Activated CD4-positive, alpha-beta T cell treated with anti-CD3 and anti-CD28 coated beads, Interleukin-2, amount 10 ng/mL, durations not matched to agents 24 days and 14 days (primary cell): ENCODE data around the gene TSPYL1. TPM values are rescaled to one million over a fixed set of nuclear protein-coding genes. Genes with fewer than 3 reads are reported as not detected.

ENCODE experiments used
- DNase-seq: peaks from one replicate; pipeline ENCODE4 v3.0.0; 2022
- H3K27ac Mint-ChIP-seq: one replicate; pipeline ENCODE4 v1.8.0; 2022; ENCODE audit warnings: mild to moderate bottlenecking, mixed read lengths
- H3K27me3 Mint-ChIP-seq: one replicate; pipeline ENCODE4 v1.8.0; 2022; ENCODE audit warnings: mixed read lengths
- H3K36me3 Mint-ChIP-seq: one replicate; pipeline ENCODE4 v1.8.0; 2022; ENCODE audit warnings: low read depth, mild to moderate bottlenecking, mixed read lengths
- H3K4me1 Mint-ChIP-seq: one replicate; pipeline ENCODE4 v1.8.0; 2021; ENCODE audit warnings: mixed read lengths
- H3K4me3 Mint-ChIP-seq: one replicate; pipeline ENCODE4 v1.8.0; 2022; ENCODE audit warnings: mild to moderate bottlenecking, moderate library complexity, mixed read lengths
- H3K9me3 Mint-ChIP-seq: one replicate; pipeline ENCODE4 v1.8.0; 2021; ENCODE audit warnings: mixed read lengths
- intact Hi-C: fragments of 100-400 bp; cut with micrococcal nuclease; formaldehyde crosslinking; loops from one replicate; pipeline ENCODE4 v1.15.1; 2023
- total RNA-seq: library from RNA; stranded (reverse); gene quantifications from 2 replicates; pipeline ENCODE4 v1.2.3, GENCODE V29; 2022

Gene TSPYL1
- total RNA-seq, 1 donor from 2014 or later: 39.1 TPM

DNA sequence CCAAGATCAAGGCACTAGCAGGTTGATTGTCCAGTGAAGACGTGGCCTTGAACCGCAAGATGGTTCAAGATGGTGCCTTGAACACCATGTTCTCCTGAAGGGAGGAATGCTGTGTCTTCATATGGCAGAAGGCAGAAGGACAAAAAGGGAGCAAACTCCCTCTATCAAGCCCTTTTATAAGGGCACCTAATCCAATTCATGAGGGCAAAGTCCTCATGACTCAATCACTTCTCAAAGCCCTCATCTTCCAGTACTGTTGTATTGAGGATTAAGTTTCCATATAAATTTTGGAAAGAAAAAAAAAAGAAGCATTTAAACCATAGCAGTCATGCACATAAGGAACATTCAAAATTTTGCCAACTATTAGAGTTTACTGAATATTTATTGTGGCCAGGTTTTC is 29.9 kb upstream of the TSPYL1 start:
- Mint-ChIP-seq H3K27ac (no peak overlapping the region), H3K9me3 (no peaks in the 10 kb centered on the region), H3K36me3 (no peaks in the 10 kb centered on the region), H3K4me1 (no peaks in the 10 kb centered on the region), H3K27me3 (peaks cover 3% of the 10 kb centered on the region), H3K4me3 (no peak overlapping the region)
- DNase-seq: no peak
- intact Hi-C loops: no loop called here

DNA sequence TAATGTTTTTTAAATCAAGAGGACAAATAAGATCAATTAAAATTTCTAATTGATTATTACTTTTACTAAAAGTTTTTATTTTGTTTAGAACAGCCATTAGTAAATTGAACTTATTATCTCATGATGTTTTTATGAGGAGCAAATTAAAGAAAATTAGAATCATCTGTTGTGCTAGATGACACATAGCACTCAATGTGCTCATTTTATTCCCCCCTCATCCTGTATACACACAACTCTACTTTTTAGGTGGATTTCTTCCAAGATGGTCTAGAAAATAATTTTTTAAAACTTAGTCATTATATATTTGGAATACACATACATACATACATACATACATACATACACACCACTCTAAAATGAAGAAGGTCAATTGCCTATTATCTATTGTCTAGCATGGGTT is 29.3 kb upstream of the TSPYL1 start:
- no peaks in the 10 kb centered on the region for H3K9me3 Mint-ChIP-seq
- H3K27ac Mint-ChIP-seq: no peak overlapping the region
- H3K27me3 Mint-ChIP-seq: peaks cover 3% of the 10 kb centered on the region
- no peaks in the 10 kb centered on the region for H3K36me3 Mint-ChIP-seq
- H3K4me3 Mint-ChIP-seq: no peak overlapping the region
- intact Hi-C loops: no loop called here
- H3K4me1 Mint-ChIP-seq: no peaks in the 10 kb centered on the region
- DNase-seq: no peak

DNA sequence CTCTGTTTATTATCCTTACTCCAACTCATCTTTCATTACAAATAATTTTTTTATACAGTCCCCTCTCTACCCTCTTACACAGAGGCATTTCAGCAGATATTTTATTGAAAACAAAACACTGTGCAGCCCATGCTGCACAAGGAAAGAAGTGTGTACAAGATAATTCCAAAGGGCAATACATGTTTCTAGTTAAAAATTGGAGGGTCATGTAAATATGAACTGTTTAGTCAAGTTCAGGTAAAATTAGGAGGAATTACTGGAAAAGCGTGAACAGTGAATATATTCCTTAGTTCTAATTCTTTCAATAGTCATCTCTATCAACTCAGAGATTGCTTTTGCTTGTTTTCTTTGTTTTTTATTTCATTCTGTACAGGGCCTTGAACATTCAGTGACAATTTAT is 27.9 kb upstream of the TSPYL1 start:
- Mint-ChIP-seq H3K9me3 (no peaks in the 10 kb centered on the region), H3K4me3 (no peak overlapping the region), H3K4me1 (no peaks in the 10 kb centered on the region), H3K27ac (no peak overlapping the region), H3K27me3 (peaks cover 9% of the 10 kb centered on the region), H3K36me3 (no peaks in the 10 kb centered on the region)
- intact Hi-C loops: no loop called here
- DNase-seq: no peak

- no peak for DNase-seq
- H3K4me3 Mint-ChIP-seq: no peak overlapping the region
- no peaks in the 10 kb centered on the region for H3K4me1 Mint-ChIP-seq
- intact Hi-C loops: no loop called here
- no peak overlapping the region for H3K27ac Mint-ChIP-seq
- H3K27me3 Mint-ChIP-seq: peaks cover 9% of the 10 kb centered on the region
- H3K36me3 Mint-ChIP-seq: no peaks in the 10 kb centered on the region
- H3K9me3 Mint-ChIP-seq: no peaks in the 10 kb centered on the region
Measured at GRCh38 chr6:116307001-116307400, 27.3 kb upstream of the TSPYL1 start.

- peaks cover 9% of the 10 kb centered on the region for H3K27me3 Mint-ChIP-seq
- no peaks in the 10 kb centered on the region for H3K4me1 Mint-ChIP-seq
- no peak overlapping the region for H3K4me3 Mint-ChIP-seq
- H3K27ac Mint-ChIP-seq: no peak overlapping the region
- DNase-seq: no peak
- no peaks in the 10 kb centered on the region for H3K36me3 Mint-ChIP-seq
- no peaks in the 10 kb centered on the region for H3K9me3 Mint-ChIP-seq
- intact Hi-C loops: no loop called here
Measured at GRCh38 chr6:116304538-116305097, 24.9 kb upstream of the TSPYL1 start.

DNA sequence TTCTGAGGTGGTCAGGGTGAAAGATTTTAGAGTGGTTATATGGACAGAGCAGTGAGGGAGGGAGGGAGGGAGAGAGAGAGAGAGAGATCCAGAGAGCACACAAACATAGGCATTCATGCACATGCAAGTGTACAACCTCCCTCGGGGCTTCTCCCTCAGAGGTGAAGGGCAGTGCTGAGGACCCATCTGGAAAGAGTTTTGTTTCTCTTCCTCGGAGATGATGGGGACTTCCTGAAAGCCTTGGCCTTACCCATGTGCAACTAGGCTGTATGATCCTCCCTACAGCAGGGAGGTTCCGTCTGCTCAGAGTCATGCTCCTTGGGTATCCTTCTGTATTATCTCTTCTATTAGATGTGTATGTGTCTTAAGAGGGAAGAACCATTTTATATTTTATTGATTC is 21.4 kb upstream of the TSPYL1 start:
- intact Hi-C loops: no loop called here
- H3K9me3 Mint-ChIP-seq: peaks cover 3% of the 10 kb centered on the region
- H3K27me3 Mint-ChIP-seq: peaks cover 10% of the 10 kb centered on the region
- H3K27ac Mint-ChIP-seq: no peak overlapping the region
- H3K4me3 Mint-ChIP-seq: no peak overlapping the region
- no peak for DNase-seq
- H3K4me1 Mint-ChIP-seq: no peaks in the 10 kb centered on the region
- H3K36me3 Mint-ChIP-seq: no peaks in the 10 kb centered on the region

GRCh38 chr6:116300566-116300965 is 20.8 kb upstream of the TSPYL1 start:
- no peaks in the 10 kb centered on the region for H3K4me1 Mint-ChIP-seq
- H3K4me3 Mint-ChIP-seq: no peak overlapping the region
- H3K27me3 Mint-ChIP-seq: peaks cover 10% of the 10 kb centered on the region
- H3K36me3 Mint-ChIP-seq: no peaks in the 10 kb centered on the region
- DNase-seq: no peak
- intact Hi-C loops: no loop called here
- H3K27ac Mint-ChIP-seq: no peak overlapping the region
- H3K9me3 Mint-ChIP-seq: peaks cover 3% of the 10 kb centered on the region

DNA sequence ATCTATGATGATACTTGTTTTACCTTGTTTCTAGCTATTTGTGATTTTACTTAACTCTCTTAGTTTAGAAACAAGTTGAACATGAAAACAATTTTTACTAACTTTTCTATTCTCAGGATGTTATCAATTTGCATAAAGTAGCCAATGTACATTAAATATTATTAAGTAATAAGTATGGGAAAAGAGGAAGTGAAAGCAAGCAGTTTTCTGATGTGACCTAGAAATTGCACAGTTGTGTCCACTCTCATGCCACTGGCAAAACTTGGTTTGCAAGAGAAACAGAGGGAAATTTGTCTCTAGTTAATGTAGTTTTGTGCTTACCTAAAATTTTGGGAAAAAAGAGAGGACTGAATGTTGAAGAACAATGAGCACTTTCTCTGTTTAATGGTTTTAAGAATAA is 19.2 kb upstream of the TSPYL1 start:
- intact Hi-C loops: no loop called here
- no peak overlapping the region for H3K4me3 Mint-ChIP-seq
- H3K27me3 Mint-ChIP-seq: peaks cover 17% of the 10 kb centered on the region
- H3K4me1 Mint-ChIP-seq: no peaks in the 10 kb centered on the region
- H3K36me3 Mint-ChIP-seq: no peaks in the 10 kb centered on the region
- DNase-seq: no peak
- no peak overlapping the region for H3K27ac Mint-ChIP-seq
- H3K9me3 Mint-ChIP-seq: peaks cover 3% of the 10 kb centered on the region

GRCh38 chr6:116298273-116298672 is 18.5 kb upstream of the TSPYL1 start:
- Mint-ChIP-seq H3K27ac (no peak overlapping the region), H3K9me3 (peaks cover 3% of the 10 kb centered on the region), H3K4me3 (no peak overlapping the region), H3K4me1 (no peaks in the 10 kb centered on the region), H3K36me3 (no peaks in the 10 kb centered on the region), H3K27me3 (peaks cover 15% of the 10 kb centered on the region)
- intact Hi-C loops: no loop called here
- DNase-seq: peak; percentile 18

- peaks cover 13% of the 10 kb centered on the region for H3K27me3 Mint-ChIP-seq
- H3K4me1 Mint-ChIP-seq: no peaks in the 10 kb centered on the region
- DNase-seq: no peak
- intact Hi-C loops: no loop called here
- no peak overlapping the region for H3K27ac Mint-ChIP-seq
- H3K9me3 Mint-ChIP-seq: no peaks in the 10 kb centered on the region
- H3K4me3 Mint-ChIP-seq: no peak overlapping the region
- no peaks in the 10 kb centered on the region for H3K36me3 Mint-ChIP-seq
Measured at GRCh38 chr6:116292553-116292952, 12.8 kb upstream of the TSPYL1 start.

GRCh38 chr6:116291701-116292396 is 12.1 kb upstream of the TSPYL1 start:
- H3K4me3 Mint-ChIP-seq: no peak overlapping the region
- no peaks in the 10 kb centered on the region for H3K4me1 Mint-ChIP-seq
- H3K27ac Mint-ChIP-seq: no peak overlapping the region
- H3K36me3 Mint-ChIP-seq: no peaks in the 10 kb centered on the region
- DNase-seq: no peak
- H3K9me3 Mint-ChIP-seq: no peaks in the 10 kb centered on the region
- peaks cover 14% of the 10 kb centered on the region for H3K27me3 Mint-ChIP-seq
- intact Hi-C loops: no loop called here

DNA sequence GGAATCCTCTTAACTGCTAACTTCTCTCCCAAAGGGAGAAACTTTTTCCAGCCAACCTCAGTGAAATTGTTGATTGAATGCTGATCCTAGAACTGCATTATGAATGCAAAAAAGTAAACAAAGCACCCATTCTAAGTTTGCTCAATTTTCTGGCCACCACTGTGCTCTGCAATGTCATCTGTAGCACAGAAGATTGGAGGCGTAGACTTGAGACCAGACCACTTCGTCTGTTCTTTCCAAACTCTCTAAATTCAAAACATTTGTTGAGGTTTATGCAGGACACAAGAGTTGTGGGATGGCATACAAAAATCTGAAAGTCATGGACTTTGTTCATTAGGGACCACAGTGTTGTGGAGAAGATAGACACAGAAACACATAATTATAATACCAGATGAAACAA is 11.1 kb upstream of the TSPYL1 start:
- H3K27ac Mint-ChIP-seq: no peak overlapping the region
- peaks cover 12% of the 10 kb centered on the region for H3K27me3 Mint-ChIP-seq
- H3K4me1 Mint-ChIP-seq: no peaks in the 10 kb centered on the region
- peak; percentile 23 for DNase-seq
- intact Hi-C loops: no loop called here
- H3K36me3 Mint-ChIP-seq: no peaks in the 10 kb centered on the region
- H3K9me3 Mint-ChIP-seq: no peaks in the 10 kb centered on the region
- no peak overlapping the region for H3K4me3 Mint-ChIP-seq

GRCh38 chr6:116289876-116290275 is 10.1 kb upstream of the TSPYL1 start:
- no peak overlapping the region for H3K27ac Mint-ChIP-seq
- no peaks in the 10 kb centered on the region for H3K36me3 Mint-ChIP-seq
- intact Hi-C loops: loop anchor here (5.0 kb wide), 1 partner anchor 152 kb away; no protein-coding TSS in a partner anchor
- H3K4me3 Mint-ChIP-seq: no peak overlapping the region
- H3K4me1 Mint-ChIP-seq: no peaks in the 10 kb centered on the region
- H3K27me3 Mint-ChIP-seq: peaks cover 12% of the 10 kb centered on the region
- peak; percentile 8 for DNase-seq
- no peaks in the 10 kb centered on the region for H3K9me3 Mint-ChIP-seq

DNA sequence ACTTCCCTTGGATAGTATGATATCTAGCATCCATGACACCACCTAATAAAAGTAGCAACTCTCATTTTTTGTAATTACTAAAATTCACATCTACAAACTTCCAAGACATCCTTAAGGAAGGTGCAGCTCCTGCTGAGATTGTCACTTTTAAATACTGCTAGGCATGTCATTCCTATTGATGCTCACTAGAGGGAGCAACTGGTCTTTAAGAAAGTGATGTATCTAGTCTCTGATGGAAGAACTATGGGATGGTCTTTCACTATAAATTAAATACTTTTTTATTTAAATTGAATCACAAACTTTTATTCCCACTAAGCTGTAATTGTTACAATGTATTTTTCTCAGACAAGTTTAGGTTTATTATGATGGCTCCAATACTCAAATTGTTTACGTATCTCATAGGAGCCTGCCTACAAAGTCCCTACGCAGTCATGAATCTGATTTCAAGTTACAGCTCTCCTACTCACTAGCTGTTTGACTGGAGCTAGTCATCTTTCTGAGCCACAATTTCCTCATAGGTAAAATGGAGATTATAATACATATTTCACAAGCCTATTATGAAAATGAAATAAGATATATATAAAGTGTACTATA is 8.1 kb upstream of the TSPYL1 start:
- no peaks in the 10 kb centered on the region for H3K36me3 Mint-ChIP-seq
- peak; percentile 63 for DNase-seq
- H3K9me3 Mint-ChIP-seq: no peaks in the 10 kb centered on the region
- H3K27ac Mint-ChIP-seq: no peak overlapping the region
- intact Hi-C loops: loop anchor here (1.0 to 5.0 kb wide), 3 partner anchors 155 to 274 kb away; no protein-coding TSS in a partner anchor
- H3K27me3 Mint-ChIP-seq: peaks cover 9% of the 10 kb centered on the region
- no peaks in the 10 kb centered on the region for H3K4me1 Mint-ChIP-seq
- no peak overlapping the region for H3K4me3 Mint-ChIP-seq
